Endothelial cell (in vitro differentiated cells): ENCODE results near the gene GRHL1. TPM values are rescaled to one million over a fixed set of nuclear protein-coding genes. Genes with fewer than 3 reads are reported as not detected.
A peak's percentile ranks its signal among the peaks of the same experiment; 100 is the strongest.

Experiments
- DNase-seq: peaks from one replicate; pipeline ENCODE4 v3.0.0; 2021; ENCODE audit warnings: low spot score
- H3K27ac Mint-ChIP-seq: one replicate; pipeline ENCODE4 v1.8.0; 2021; ENCODE audit warnings: mixed read lengths, inconsistent platforms; ENCODE audit not compliant: unreplicated experiment
- H3K27me3 Mint-ChIP-seq: one replicate; pipeline ENCODE4 v1.8.0; 2021; ENCODE audit warnings: mild to moderate bottlenecking, moderate library complexity, mixed read lengths, inconsistent platforms; ENCODE audit not compliant: unreplicated experiment
- H3K36me3 Mint-ChIP-seq: one replicate; pipeline ENCODE4 v1.8.0; 2021; ENCODE audit warnings: mild to moderate bottlenecking, low read depth, mixed read lengths, inconsistent platforms; ENCODE audit not compliant: unreplicated experiment
- H3K4me1 Mint-ChIP-seq: one replicate; pipeline ENCODE4 v1.8.0; 2021; ENCODE audit warnings: mild to moderate bottlenecking, mixed read lengths, inconsistent platforms; ENCODE audit not compliant: unreplicated experiment
- H3K4me3 Mint-ChIP-seq: one replicate; pipeline ENCODE4 v1.8.0; 2021; ENCODE audit warnings: mild to moderate bottlenecking, mixed read lengths, inconsistent platforms; ENCODE audit not compliant: unreplicated experiment
- H3K9me3 Mint-ChIP-seq: one replicate; pipeline ENCODE4 v1.8.0; 2021; ENCODE audit warnings: mixed read lengths, inconsistent platforms; ENCODE audit not compliant: unreplicated experiment
- total RNA-seq: library from RNA; stranded (reverse); fragmentation: NEBNext Ultra II Directional; extraction: Animal tissue kit (Norgen Biotek cat#: 25700); gene quantifications from one replicate; pipeline ENCODE4 v1.2.1, GENCODE V29; 2021; ENCODE audit not compliant: unreplicated experiment
- TF ChIP-seq, protein P1 (sequence below): fragments of 200-600 bp; sonication (generic); IDR thresholded peaks from one replicate; pipeline ENCODE4 v1.5.0; 2021; ENCODE audit warnings: antibody characterized with exemption; ENCODE audit not compliant: unreplicated experiment

GRHL1 gene
- total RNA-seq, 1 donor from 2014 or later = 1.7 TPM

DNA sequence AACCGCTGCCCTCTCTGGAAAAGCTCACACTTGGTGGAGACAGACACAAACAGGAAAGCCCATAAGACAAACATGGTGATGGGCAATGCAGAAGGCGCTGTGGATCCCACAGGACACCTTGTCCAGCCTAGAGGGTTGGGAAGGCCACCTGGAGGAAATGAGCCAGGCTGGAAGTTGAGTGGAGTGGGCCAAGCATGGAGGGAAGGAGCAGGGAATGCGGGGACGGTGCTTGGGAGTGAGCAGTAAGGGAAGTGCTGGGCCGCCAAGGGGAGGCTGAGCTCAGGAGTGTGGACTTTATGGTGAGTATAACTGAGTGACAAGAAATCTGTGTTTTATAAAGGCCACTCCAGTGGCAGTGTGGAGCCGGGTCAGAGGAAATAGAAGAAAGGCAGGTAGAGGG lies 2.8 kb upstream of the GRHL1 start:
- H3K36me3 Mint-ChIP-seq = peaks cover 5% of the 10 kb centered on the region
- H3K9me3 Mint-ChIP-seq = no peaks in the 10 kb centered on the region
- TF ChIP-seq, protein P1, sequence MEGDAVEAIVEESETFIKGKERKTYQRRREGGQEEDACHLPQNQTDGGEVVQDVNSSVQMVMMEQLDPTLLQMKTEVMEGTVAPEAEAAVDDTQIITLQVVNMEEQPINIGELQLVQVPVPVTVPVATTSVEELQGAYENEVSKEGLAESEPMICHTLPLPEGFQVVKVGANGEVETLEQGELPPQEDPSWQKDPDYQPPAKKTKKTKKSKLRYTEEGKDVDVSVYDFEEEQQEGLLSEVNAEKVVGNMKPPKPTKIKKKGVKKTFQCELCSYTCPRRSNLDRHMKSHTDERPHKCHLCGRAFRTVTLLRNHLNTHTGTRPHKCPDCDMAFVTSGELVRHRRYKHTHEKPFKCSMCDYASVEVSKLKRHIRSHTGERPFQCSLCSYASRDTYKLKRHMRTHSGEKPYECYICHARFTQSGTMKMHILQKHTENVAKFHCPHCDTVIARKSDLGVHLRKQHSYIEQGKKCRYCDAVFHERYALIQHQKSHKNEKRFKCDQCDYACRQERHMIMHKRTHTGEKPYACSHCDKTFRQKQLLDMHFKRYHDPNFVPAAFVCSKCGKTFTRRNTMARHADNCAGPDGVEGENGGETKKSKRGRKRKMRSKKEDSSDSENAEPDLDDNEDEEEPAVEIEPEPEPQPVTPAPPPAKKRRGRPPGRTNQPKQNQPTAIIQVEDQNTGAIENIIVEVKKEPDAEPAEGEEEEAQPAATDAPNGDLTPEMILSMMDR = no peak
- H3K4me3 Mint-ChIP-seq = no peak overlapping the region
- H3K4me1 Mint-ChIP-seq = peaks cover 11% of the 10 kb centered on the region
- no peak for DNase-seq
- peaks cover 13% of the 10 kb centered on the region for H3K27me3 Mint-ChIP-seq
- no peak overlapping the region for H3K27ac Mint-ChIP-seq

DNA sequence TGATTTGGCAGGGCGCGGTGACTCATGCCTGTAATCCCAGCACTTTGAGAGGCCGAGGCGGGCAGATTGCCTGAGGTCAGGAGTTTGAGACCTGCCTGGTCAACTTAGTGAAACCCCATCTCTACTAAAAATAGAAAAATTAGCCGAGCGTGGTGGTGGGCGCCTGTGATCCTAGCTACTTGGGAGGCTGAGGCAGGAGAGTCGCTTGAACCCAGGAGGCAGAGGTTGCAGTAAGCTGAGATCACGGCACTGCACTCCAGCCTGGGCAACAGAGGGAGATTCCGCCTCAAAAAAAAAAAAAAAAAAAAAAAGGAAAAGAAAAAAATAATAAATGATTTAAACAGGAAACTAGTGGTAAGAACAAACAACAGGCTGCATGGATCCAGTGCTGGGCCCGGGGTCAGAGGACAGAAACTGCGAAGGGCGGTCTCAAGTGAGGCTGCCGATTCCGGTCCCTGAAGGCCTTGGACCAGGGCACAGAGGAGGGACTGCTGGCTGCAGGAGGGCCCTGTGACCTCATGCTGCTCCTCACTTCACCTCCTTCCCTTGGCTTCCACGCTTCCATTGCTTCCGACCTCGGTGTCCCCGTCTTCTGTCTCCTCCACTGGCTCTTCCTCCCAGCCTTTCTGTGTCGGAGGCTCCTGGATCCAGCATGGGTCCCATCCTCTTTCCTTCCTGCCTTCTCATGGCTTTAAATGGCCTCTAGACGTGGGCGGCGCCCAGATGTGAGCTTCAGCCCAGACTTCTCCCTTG lies 2.1 kb upstream of the GRHL1 start:
- peaks cover 13% of the 10 kb centered on the region for H3K27me3 Mint-ChIP-seq
- peaks cover 11% of the 10 kb centered on the region for H3K4me1 Mint-ChIP-seq
- peak overlapping the region; percentile 79 for H3K4me3 Mint-ChIP-seq
- peak overlapping the region; percentile 49 for H3K27ac Mint-ChIP-seq
- peaks cover 5% of the 10 kb centered on the region for H3K36me3 Mint-ChIP-seq
- DNase-seq = no peak
- H3K9me3 Mint-ChIP-seq = no peaks in the 10 kb centered on the region
- TF ChIP-seq, protein P1 = no peak

DNA sequence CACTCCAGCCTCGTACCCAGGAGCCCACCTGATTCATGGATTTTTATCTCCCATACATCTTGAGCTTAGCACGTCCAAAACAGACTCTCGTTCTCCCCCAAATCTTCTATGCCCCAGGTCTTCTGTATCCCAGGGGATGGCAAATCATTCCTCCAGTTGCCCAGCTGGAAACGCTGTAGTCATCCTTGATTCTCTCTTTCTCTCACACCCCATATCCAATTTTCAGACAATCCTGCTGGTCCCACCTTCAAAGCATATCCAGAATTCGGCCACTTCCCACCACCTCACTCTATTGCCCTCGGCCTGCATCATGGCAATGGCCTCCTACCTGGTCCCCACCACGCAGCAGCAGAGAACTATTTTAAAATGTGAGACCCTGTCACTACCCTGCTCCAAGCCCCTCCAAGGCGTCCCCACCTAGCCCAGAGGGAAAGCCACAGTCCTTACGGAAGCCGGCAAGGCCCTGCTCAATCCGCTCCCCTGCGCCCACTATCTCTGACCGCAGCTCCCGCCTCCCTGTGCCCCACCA lies 1.4 kb upstream of the GRHL1 start:
- H3K27me3 Mint-ChIP-seq = peaks cover 12% of the 10 kb centered on the region
- TF ChIP-seq, protein P1 = no peak
- no peaks in the 10 kb centered on the region for H3K9me3 Mint-ChIP-seq
- DNase-seq = no peak
- peaks cover 5% of the 10 kb centered on the region for H3K36me3 Mint-ChIP-seq
- peak overlapping the region; percentile 49 for H3K27ac Mint-ChIP-seq
- H3K4me3 Mint-ChIP-seq = peak overlapping the region; percentile 79
- H3K4me1 Mint-ChIP-seq = peaks cover 11% of the 10 kb centered on the region

DNA sequence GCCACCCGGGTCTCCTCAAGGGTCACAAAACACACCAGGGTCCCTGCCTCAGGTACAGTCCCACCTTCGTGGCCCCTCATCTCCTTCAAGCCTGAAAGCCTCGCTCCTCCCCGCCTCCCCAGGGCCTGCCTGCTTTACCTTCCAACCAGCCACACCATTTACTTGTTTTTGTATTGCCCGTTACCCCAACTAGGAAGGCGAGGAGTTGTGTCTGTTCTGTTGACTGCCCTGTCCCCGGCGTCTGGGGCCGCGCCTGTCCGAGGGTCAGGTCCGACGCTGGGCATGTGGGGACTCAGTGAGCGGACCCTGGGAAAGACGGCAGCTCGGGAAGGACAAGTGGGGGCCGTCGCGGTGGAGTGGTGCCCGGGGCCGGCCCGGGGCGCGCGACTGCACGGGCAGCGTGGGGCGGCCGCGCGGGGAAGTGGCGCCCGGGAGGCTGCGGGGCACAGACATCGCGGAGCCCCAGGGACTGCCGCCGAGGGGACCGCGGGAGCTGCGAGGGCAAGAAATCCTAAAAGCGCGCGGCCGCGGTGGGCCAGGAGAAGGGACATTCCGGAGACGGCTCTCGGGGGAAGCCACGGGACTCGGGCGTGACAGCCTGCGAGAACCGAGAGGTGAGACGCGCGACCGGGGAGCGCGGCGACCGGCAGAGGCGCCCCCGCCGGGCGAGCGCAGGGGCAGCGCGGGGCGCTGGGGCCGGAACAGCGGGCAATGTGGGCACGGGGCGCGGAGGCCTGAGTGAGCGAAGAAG lies 797 bp upstream of the GRHL1 start:
- Mint-ChIP-seq H3K9me3 (no peaks in the 10 kb centered on the region), H3K27ac (no peak overlapping the region), H3K4me1 (peaks cover 11% of the 10 kb centered on the region), H3K36me3 (peaks cover 5% of the 10 kb centered on the region), H3K4me3 (peak overlapping the region; percentile 80), H3K27me3 (peaks cover 12% of the 10 kb centered on the region)
- TF ChIP-seq, protein P1 = no peak
- peak; percentile 42 for DNase-seq

DNA sequence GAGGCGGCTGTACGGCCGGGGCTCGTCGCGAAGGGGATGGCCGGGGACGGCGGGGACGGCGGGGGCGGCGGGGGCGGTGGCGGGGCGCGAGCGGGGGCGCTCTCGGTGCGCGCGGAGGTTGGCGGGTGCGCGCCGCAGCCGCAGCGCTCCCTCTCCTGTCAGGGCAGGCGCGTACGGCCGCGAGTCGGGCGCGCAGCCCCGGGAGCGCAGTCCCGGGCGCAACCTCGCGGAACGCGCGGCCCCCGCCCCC lies 296 bp upstream of the GRHL1 start:
- Mint-ChIP-seq H3K36me3 (peaks cover 5% of the 10 kb centered on the region), H3K27ac (no peak overlapping the region), H3K9me3 (no peaks in the 10 kb centered on the region), H3K4me3 (no peak overlapping the region), H3K27me3 (peaks cover 12% of the 10 kb centered on the region), H3K4me1 (peaks cover 11% of the 10 kb centered on the region)
- no peak for DNase-seq
- TF ChIP-seq, protein P1 = no peak
